ENCODE measurements around the gene CPA5. TPM values are rescaled to one million over a fixed set of nuclear protein-coding genes. Genes with fewer than 3 reads are reported as not detected.

CPA5 gene
- total RNA-seq, 1 experiment from 2014 or later = not detected

DNA sequence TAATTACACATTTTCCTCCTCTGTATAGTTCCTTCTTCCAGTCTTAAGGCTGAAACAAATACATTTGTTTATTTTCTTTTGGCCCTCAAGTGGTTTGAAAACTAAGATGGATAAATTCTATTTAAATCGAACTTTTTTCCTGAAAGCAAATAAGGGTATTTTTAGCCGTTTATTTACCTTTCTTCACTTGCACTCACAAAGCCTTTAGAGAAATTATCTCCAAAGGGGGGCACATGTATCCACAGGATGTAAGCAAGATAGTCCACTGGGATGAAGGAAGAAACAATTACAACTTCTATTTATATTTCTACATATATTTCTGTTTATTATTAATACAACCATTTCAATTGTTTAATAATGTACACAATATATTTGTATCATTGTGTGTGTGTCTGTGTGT, 41.5 kb upstream of the CPA5 start:
- Histone ChIP-seq H3K36me3 (ENCODE audit: low read depth, low read length) (no peaks in the 10 kb centered on the region), H2AFZ (ENCODE audit: low read length) (no peak overlapping the region), H3K4me1 (ENCODE audit: insufficient read depth, low read length) (no peaks in the 10 kb centered on the region), H3K9me3 (ENCODE audit: low read length) (no peaks in the 10 kb centered on the region), H3F3A (ENCODE audit: low read length, unreplicated experiment) (no peaks in the 10 kb centered on the region), H3K79me2 (ENCODE audit: low read length) (no peaks in the 10 kb centered on the region), H3K9ac (ENCODE audit: low read length) (no peak overlapping the region), H3K9me2 (replicated peaks; ENCODE audit: low read length) (no peaks in the 10 kb centered on the region), H3K27ac (ENCODE audit: low read length) (no peak overlapping the region), H3K4me2 (ENCODE audit: low read length) (no peak overlapping the region), H4K20me1 (ENCODE audit: low read length) (no peaks in the 10 kb centered on the region), H3K27me3 (ENCODE audit: low read length) (no peaks in the 10 kb centered on the region), H3K4me3 (ENCODE audit: low read length) (no peak overlapping the region)
- no TSS peak for BruUV-seq (replicated peaks)
- no peak for DNase-seq
- POLR2A ChIA-PET (ENCODE audit: unreplicated experiment) = no interaction called here
- ATAC-seq = no peak
- intact Hi-C loops (cut with micrococcal nuclease) = no loop called here
- CTCF ChIA-PET = interaction anchor here (0.6 kb wide), 1 partner anchor 207 kb away, joined by 3 read pairs; no protein-coding TSS in a partner anchor
- no peak for TF ChIP-seq EZH2phosphoT487 (IDR thresholded peaks at IDR 0.05; ENCODE audit: borderline replicate concordance, low read length)
- TF ChIP-seq, protein P1, sequence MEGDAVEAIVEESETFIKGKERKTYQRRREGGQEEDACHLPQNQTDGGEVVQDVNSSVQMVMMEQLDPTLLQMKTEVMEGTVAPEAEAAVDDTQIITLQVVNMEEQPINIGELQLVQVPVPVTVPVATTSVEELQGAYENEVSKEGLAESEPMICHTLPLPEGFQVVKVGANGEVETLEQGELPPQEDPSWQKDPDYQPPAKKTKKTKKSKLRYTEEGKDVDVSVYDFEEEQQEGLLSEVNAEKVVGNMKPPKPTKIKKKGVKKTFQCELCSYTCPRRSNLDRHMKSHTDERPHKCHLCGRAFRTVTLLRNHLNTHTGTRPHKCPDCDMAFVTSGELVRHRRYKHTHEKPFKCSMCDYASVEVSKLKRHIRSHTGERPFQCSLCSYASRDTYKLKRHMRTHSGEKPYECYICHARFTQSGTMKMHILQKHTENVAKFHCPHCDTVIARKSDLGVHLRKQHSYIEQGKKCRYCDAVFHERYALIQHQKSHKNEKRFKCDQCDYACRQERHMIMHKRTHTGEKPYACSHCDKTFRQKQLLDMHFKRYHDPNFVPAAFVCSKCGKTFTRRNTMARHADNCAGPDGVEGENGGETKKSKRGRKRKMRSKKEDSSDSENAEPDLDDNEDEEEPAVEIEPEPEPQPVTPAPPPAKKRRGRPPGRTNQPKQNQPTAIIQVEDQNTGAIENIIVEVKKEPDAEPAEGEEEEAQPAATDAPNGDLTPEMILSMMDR (conservative IDR thresholded peaks at IDR 0.05; ENCODE audit: low read depth, low read length) = no peak
- no peak for TF ChIP-seq EZH2 (IDR thresholded peaks at IDR 0.05; ENCODE audit: low read length, unreplicated experiment)

DNA sequence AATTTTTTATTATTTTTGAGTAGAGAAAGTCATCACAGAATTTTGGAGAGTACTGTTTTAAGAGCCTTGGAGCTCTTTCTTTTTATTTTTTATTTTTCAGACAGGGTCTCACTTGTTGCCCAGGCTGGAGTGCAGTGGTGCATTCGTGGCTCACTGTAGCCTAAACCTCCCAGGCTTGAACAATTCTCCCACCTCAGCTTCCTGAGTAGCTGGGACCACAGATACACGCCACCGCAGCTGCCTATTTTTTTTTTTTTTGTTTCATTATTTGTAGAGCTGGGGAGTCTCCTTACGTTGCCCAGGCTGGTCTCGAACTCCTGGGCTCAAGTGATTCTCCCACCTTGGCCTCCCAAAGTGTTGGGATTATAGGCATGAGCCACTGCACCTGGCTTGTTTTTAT, 41.1 kb upstream of the CPA5 start:
- no peaks in the 10 kb centered on the region for H3K9me3 ChIP-seq (ENCODE audit: low read length)
- H3K4me3 ChIP-seq (ENCODE audit: low read length) = no peak overlapping the region
- H3K79me2 ChIP-seq (ENCODE audit: low read length) = no peaks in the 10 kb centered on the region
- no peak overlapping the region for H3K4me2 ChIP-seq (ENCODE audit: low read length)
- no peaks in the 10 kb centered on the region for H3K36me3 ChIP-seq (ENCODE audit: low read depth, low read length)
- H3K27ac ChIP-seq (ENCODE audit: low read length) = no peak overlapping the region
- CTCF ChIA-PET = no interaction called here
- DNase-seq (no peak), ATAC-seq (no peak)
- no peaks in the 10 kb centered on the region for H3K9me2 ChIP-seq (replicated peaks; ENCODE audit: low read length)
- H3F3A ChIP-seq (ENCODE audit: low read length, unreplicated experiment) = no peaks in the 10 kb centered on the region
- no peaks in the 10 kb centered on the region for H3K4me1 ChIP-seq (ENCODE audit: insufficient read depth, low read length)
- TF ChIP-seq, protein P1 (conservative IDR thresholded peaks at IDR 0.05; ENCODE audit: low read depth, low read length) = no peak
- no peak for TF ChIP-seq EZH2 (IDR thresholded peaks at IDR 0.05; ENCODE audit: low read length, unreplicated experiment)
- TF ChIP-seq EZH2phosphoT487 (IDR thresholded peaks at IDR 0.05; ENCODE audit: borderline replicate concordance, low read length) = no peak
- POLR2A ChIA-PET (ENCODE audit: unreplicated experiment) = no interaction called here
- BruUV-seq (replicated peaks) = no TSS peak
- H4K20me1 ChIP-seq (ENCODE audit: low read length) = no peaks in the 10 kb centered on the region
- no peak overlapping the region for H2AFZ ChIP-seq (ENCODE audit: low read length)
- no peak overlapping the region for H3K9ac ChIP-seq (ENCODE audit: low read length)
- intact Hi-C loops (cut with micrococcal nuclease) = no loop called here
- no peaks in the 10 kb centered on the region for H3K27me3 ChIP-seq (ENCODE audit: low read length)

DNA sequence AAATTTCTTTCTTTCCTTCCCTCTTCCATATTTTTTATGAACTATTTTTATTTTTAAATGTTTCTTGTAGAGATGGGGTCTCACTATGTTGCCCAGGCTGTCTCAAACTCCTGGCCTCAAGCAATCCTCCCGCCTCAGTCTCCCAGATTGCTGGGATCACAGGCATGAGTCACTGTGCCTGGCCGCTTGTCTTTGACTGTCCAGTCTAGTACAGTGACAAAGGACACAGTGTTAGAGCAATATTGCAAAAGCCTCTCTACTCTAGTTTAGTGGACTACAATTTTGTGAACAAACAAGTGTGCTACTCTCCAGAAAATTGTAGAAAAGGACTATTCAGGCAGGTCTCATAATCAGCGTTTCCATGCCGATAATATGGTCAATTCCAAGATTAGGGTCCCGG, 40.6 kb upstream of the CPA5 start:
- Histone ChIP-seq H3K4me3 (ENCODE audit: low read length) (no peak overlapping the region), H2AFZ (ENCODE audit: low read length) (no peak overlapping the region), H3K4me2 (ENCODE audit: low read length) (no peak overlapping the region), H3K36me3 (ENCODE audit: low read depth, low read length) (no peaks in the 10 kb centered on the region), H4K20me1 (ENCODE audit: low read length) (no peaks in the 10 kb centered on the region), H3K9me2 (replicated peaks; ENCODE audit: low read length) (no peaks in the 10 kb centered on the region), H3F3A (ENCODE audit: low read length, unreplicated experiment) (no peaks in the 10 kb centered on the region), H3K27ac (ENCODE audit: low read length) (no peak overlapping the region), H3K4me1 (ENCODE audit: insufficient read depth, low read length) (no peaks in the 10 kb centered on the region), H3K27me3 (ENCODE audit: low read length) (no peaks in the 10 kb centered on the region), H3K79me2 (ENCODE audit: low read length) (no peaks in the 10 kb centered on the region), H3K9me3 (ENCODE audit: low read length) (no peaks in the 10 kb centered on the region), H3K9ac (ENCODE audit: low read length) (no peak overlapping the region)
- CTCF ChIA-PET = no interaction called here
- intact Hi-C loops (cut with micrococcal nuclease) = no loop called here
- TF ChIP-seq, protein P1 (conservative IDR thresholded peaks at IDR 0.05; ENCODE audit: low read depth, low read length) = no peak
- TF ChIP-seq EZH2 (IDR thresholded peaks at IDR 0.05; ENCODE audit: low read length, unreplicated experiment) (no peak), EZH2phosphoT487 (IDR thresholded peaks at IDR 0.05; ENCODE audit: borderline replicate concordance, low read length) (no peak)
- ATAC-seq (no peak), DNase-seq (no peak)
- BruUV-seq (replicated peaks) = no TSS peak
- POLR2A ChIA-PET (ENCODE audit: unreplicated experiment) = no interaction called here
